SK-N-SH treated with all-trans-retinoic acid at 6 μM for 48 hours (cell line): Measurements from ENCODE around the gene ZBTB9.

Source experiments
- ATAC-seq: fragments of 200-7000 bp; cut with Tn5 transposase; 3 replicates; pipeline ENCODE4 v1.9.1; 2020; ENCODE audit warnings: mild to moderate bottlenecking, moderate library complexity
- ARNTL ChIP-seq: fragments of 450-650 bp; formaldehyde crosslinking; IDR thresholded peaks from 2 replicates; pipeline ENCODE4 v1.5.0; 2020; ENCODE audit warnings: low read depth, mild to moderate bottlenecking, moderate library complexity, borderline replicate concordance
- BACH2 ChIP-seq: fragments of 250-450 bp; sonication (Bioruptor Pico); IDR thresholded peaks from 2 replicates; pipeline ENCODE4 v1.9.0; 2021; ENCODE audit warnings: mild to moderate bottlenecking, borderline replicate concordance
- CREB5 ChIP-seq: fragments of 250-450 bp; sonication (Bioruptor Pico); IDR thresholded peaks from 2 replicates; pipeline ENCODE4 v1.5.1; 2020; ENCODE audit warnings: low read depth, mild to moderate bottlenecking, moderate library complexity
- CSDC2 ChIP-seq: fragments of 250-450 bp; sonication (Bioruptor Pico); IDR thresholded peaks from 2 replicates; pipeline ENCODE4 v1.5.0; 2020; ENCODE audit warnings: mild to moderate bottlenecking, moderate library complexity
- CSRNP3 ChIP-seq: fragments of 250-450 bp; sonication (Bioruptor Pico); IDR thresholded peaks from 2 replicates; pipeline ENCODE4 v1.5.1; 2021; ENCODE audit warnings: mild to moderate bottlenecking, moderate library complexity
- ESRRG ChIP-seq: fragments of 250-450 bp; sonication (Bioruptor Pico); IDR thresholded peaks from 2 replicates; pipeline ENCODE4 v1.6.1; 2021; ENCODE audit warnings: mild to moderate bottlenecking
- GLIS3 ChIP-seq: fragments of 250-450 bp; sonication (Bioruptor Pico); IDR thresholded peaks from 2 replicates; pipeline ENCODE4 v1.5.0; 2020; ENCODE audit warnings: mild to moderate bottlenecking, moderate library complexity
- ISL1 ChIP-seq: fragments of 250-450 bp; sonication (Bioruptor Pico); IDR thresholded peaks from 2 replicates; pipeline ENCODE4 v2.1.2; 2022; ENCODE audit warnings: mild to moderate bottlenecking, moderate library complexity
- OSR1 ChIP-seq: fragments of 250-450 bp; sonication (Bioruptor Pico); IDR thresholded peaks from 2 replicates; pipeline ENCODE4 v1.8.0; 2022; ENCODE audit warnings: moderate library complexity, mild to moderate bottlenecking, inconsistent platforms
- PATZ1 ChIP-seq: fragments of 250-450 bp; sonication (Bioruptor Pico); IDR thresholded peaks from 2 replicates; pipeline ENCODE4 v1.8.0; 2020; ENCODE audit warnings: mild to moderate bottlenecking, moderate library complexity, borderline replicate concordance
- POU6F1 ChIP-seq: fragments of 250-450 bp; sonication (Bioruptor Pico); IDR thresholded peaks from 2 replicates; pipeline ENCODE4 v1.8.0; 2021; ENCODE audit warnings: low read depth, mild to moderate bottlenecking, moderate library complexity, borderline replicate concordance
- PPARA ChIP-seq: fragments of 250-450 bp; sonication (Bioruptor Pico); IDR thresholded peaks from 2 replicates; pipeline ENCODE4 v1.5.0; 2020; ENCODE audit warnings: mild to moderate bottlenecking, borderline replicate concordance
- RARB ChIP-seq: fragments of 250-450 bp; sonication (Bioruptor Pico); IDR thresholded peaks from 2 replicates; pipeline ENCODE4 v1.8.0; 2021; ENCODE audit warnings: mild to moderate bottlenecking, moderate library complexity
- SNAI2 ChIP-seq: fragments of 250-450 bp; sonication (Bioruptor Pico); IDR thresholded peaks from 2 replicates; pipeline ENCODE4 v1.5.0; 2020; ENCODE audit warnings: mild to moderate bottlenecking, moderate library complexity
- TSHZ2 ChIP-seq: fragments of 250-450 bp; sonication (Bioruptor Pico); IDR thresholded peaks from 2 replicates; pipeline ENCODE4 v1.5.0; 2020; ENCODE audit warnings: mild to moderate bottlenecking, moderate library complexity
- ZC3H10 ChIP-seq: fragments of 250-450 bp; sonication (Bioruptor Pico); IDR thresholded peaks from 2 replicates; pipeline ENCODE4 v1.5.1; 2021; ENCODE audit warnings: mild to moderate bottlenecking, moderate library complexity
- ZFP3 ChIP-seq: fragments of 250-450 bp; sonication (Bioruptor Pico); IDR thresholded peaks from 2 replicates; pipeline ENCODE4 v1.5.0; 2020; ENCODE audit warnings: mild to moderate bottlenecking, moderate library complexity
- ZFP30 ChIP-seq: fragments of 450-650 bp; formaldehyde crosslinking; IDR thresholded peaks from 2 replicates; pipeline ENCODE4 v1.5.0; 2022; ENCODE audit warnings: mild to moderate bottlenecking, moderate library complexity
- ZNF565 ChIP-seq: fragments of 450-650 bp; formaldehyde crosslinking; conservative IDR thresholded peaks from 2 replicates; pipeline ENCODE4 v1.5.0; 2020; ENCODE audit warnings: low read depth, mild to moderate bottlenecking, moderate library complexity
- ZNF70 ChIP-seq: fragments of 450-650 bp; formaldehyde crosslinking; IDR thresholded peaks from 2 replicates; pipeline ENCODE4 v1.5.0; 2020; ENCODE audit warnings: mild to moderate bottlenecking, moderate library complexity
- ZNF8 ChIP-seq: fragments of 450-650 bp; formaldehyde crosslinking; IDR thresholded peaks from 2 replicates; pipeline ENCODE4 v1.5.0; 2020; ENCODE audit warnings: mild to moderate bottlenecking, moderate library complexity

The ZBTB9 gene

GRCh38 chr6:33423777-33424176 is 30.6 kb upstream of the ZBTB9 start:
- ATAC-seq: no peak
- no peak for TF ChIP-seq ISL1 (CRISPR knock-in tag)
- TF ChIP-seq POU6F1 (CRISPR knock-in tag): no peak
- no peak for TF ChIP-seq ZNF565
- no peak for TF ChIP-seq PPARA
- no peak for TF ChIP-seq CSDC2 (CRISPR knock-in tag)
- no peak for TF ChIP-seq ARNTL (CRISPR knock-in tag)
- TF ChIP-seq PATZ1 (CRISPR knock-in tag): no peak
- no peak for TF ChIP-seq RARB (CRISPR knock-in tag)
- TF ChIP-seq TSHZ2 (CRISPR knock-in tag): no peak
- no peak for TF ChIP-seq ZFP30
- TF ChIP-seq ZC3H10 (CRISPR knock-in tag): no peak
- no peak for TF ChIP-seq SNAI2 (CRISPR knock-in tag)
- TF ChIP-seq CREB5: no peak
- no peak for TF ChIP-seq ESRRG (CRISPR knock-in tag)
- TF ChIP-seq BACH2 (CRISPR knock-in tag): no peak
- no peak for TF ChIP-seq ZNF70

- ATAC-seq: no peak; the same call in 2 of the 3 replicates
- no peak for TF ChIP-seq PATZ1 (CRISPR knock-in tag)
- TF ChIP-seq GLIS3: no peak
- no peak for TF ChIP-seq OSR1 (CRISPR knock-in tag)
- TF ChIP-seq BACH2 (CRISPR knock-in tag): no peak
- TF ChIP-seq ISL1 (CRISPR knock-in tag): no peak
These were observed 29.3 kb upstream of the ZBTB9 start for GRCh38 chr6:33424855-33425667.

- TF ChIP-seq CSRNP3 (CRISPR knock-in tag) (no peak), ESRRG (CRISPR knock-in tag) (no peak), ARNTL (CRISPR knock-in tag) (no peak), PPARA (no peak), ZNF8 (CRISPR knock-in tag) (no peak), CREB5 (no peak), SNAI2 (CRISPR knock-in tag) (no peak), ISL1 (CRISPR knock-in tag) (no peak), ZNF565 (no peak), ZFP3 (CRISPR knock-in tag) (no peak)
- TF ChIP-seq, all 23 proteins: peak for 0
- peak; percentile 80 for ATAC-seq
These were observed 28.5 kb upstream of the ZBTB9 start for GRCh38 chr6:33425668-33426577.
